GM12801 (cell line): ENCODE results near the gene TBC1D19.

Experiments used
- CTCF ChIP-seq: IDR thresholded peaks from one replicate; pipeline ENCODE4 v1.5.1; 2011; ENCODE audit warnings: control low read depth; ENCODE audit not compliant: insufficient read length; ENCODE audit errors: extremely low read depth

The TBC1D19 gene

GRCh38 chr4:26792639-26793038 lies 208.8 kb downstream of the TBC1D19 start:
- no peak for TF ChIP-seq CTCF

DNA sequence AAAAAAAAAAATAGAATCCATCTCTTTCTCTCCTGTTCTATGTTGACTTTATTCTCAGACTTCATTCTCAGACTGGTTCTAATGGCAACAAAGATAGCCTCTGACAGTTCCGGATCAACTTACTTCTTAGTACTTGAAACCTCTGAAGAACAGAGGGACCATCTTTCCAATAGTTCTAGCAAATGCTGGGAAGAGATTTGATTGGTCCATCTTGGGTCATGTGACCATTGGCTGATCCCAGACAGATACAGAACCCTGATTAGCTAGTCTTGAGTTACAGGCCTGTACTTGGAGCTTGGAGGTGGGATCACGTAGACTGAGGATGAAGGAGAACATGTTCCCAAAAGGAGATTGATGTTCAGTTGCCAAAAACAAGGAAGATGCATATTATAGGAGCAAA lies 209.9 kb downstream of the TBC1D19 start:
- TF ChIP-seq CTCF: no peak

DNA sequence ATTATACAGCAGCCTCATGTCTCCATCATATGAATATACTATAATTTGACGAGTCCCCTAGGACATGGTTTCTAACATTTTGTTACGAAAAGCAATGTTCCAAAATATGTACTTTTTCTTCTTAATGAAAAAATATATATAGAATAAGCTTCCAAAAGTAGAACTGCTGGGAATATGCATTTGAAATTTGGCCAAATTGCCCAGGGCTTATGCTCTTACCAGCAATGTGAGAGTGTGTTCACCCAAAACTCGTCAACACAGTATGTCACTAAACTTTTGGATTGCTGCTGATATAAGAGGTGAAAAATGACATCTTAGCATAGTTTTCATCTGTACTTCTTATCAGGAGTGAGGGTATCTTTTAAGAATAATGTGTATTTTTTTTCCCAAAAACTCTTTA lies 212.2 kb downstream of the TBC1D19 start:
- TF ChIP-seq CTCF: no peak

GRCh38 chr4:26802790-26803189 lies 218.9 kb downstream of the TBC1D19 start:
- no peak for TF ChIP-seq CTCF

DNA sequence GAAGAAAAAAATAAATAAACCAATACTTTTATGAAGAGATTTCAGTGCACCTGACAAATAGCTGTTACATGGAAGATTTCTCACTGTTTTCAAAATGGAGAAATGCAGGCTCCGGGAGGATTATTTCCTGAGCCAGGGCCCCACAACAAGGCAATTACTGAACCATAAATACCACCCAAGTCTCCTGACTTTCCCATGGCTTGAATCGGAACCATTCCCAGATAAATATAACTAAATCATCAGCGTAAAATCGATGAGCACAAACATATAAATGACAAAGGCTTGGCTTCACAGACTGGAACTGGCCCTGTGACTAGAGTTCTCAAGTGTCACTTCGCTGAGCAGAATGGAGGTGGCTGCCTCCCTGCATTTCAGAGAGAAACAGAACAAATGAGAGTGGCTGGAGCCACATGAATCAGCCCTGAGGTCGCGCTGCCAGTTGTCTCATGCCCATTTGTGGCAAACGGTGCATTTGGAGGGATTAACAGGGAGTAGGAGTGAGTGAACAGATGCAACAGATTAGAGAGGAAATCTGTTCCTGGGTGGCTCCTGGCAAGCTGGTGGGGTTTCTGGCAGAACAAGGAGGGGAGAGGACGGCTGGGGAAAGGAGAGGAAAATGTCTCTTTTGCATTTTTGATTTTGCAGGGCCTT lies 219.5 kb downstream of the TBC1D19 start:
- no peak for TF ChIP-seq CTCF

DNA sequence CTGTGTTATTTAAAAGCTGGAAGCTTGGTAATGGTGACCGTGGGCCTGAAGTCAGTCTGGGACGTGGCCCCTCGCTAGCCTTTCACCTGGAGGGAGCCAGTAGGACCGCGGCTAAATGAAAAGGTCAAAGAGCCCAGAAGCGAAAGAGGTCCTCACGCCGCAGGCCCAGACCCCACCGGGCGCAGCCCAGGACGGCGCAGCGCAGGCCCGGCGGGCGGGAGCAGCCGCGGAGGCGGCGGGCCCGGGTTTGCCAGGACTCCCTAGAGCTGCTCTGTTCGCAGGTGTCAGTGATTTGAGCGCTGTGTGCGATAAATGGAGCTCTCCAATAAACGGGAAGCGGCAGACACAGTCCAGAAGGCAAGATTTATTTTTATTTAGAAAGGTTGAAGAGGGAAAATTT lies 220.6 kb downstream of the TBC1D19 start:
- TF ChIP-seq CTCF: no peak

DNA sequence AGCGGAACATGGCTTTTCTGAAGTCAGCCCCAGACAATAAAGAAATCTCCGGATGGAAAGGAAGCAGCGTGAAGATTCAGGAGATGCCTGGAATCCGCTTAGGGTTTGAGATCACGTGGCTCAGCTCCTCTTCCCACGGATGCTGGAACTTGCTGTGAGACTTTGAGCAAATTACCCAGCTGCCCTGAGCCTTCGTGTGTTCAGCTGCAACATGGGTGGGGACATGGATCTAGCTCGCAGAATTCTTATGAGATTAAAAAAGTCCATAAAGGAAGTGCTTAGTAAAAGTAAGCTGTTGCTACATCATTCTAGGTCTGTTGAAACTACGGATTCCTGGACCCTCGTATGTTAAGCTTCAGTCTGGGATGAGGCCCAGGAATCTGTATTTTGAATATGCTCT lies 221.0 kb downstream of the TBC1D19 start:
- no peak for TF ChIP-seq CTCF
